IMR-90 (cell line): ENCODE measurements around the gene SCGB1C2. TPM values are rescaled to one million over a fixed set of nuclear protein-coding genes. Genes with fewer than 3 reads are reported as not detected.

Experiments used
- ATAC-seq: fragments of 200-7000 bp; cut with Tn5 transposase; 2 replicates; pipeline ENCODE4 v1.9.1; 2020; ENCODE audit warnings: low read depth, mild to moderate bottlenecking, moderate library complexity
- BruUV-seq: library from RNA; stranded (reverse); fragments of 400-500 nt; replicated peaks from 2 replicates; lab custom pipeline; 2021; lab: Mats Ljungman, UMichigan
- CTCF ChIA-PET: fragments of 300-600 bp; formaldehyde crosslinking; extraction: SDS; loops from one replicate; lab custom pipeline; 2021; ENCODE audit warnings: antibody characterized with exemption; lab: Yijun Ruan, JAX
- POLR2A ChIA-PET: fragments of 300-600 bp; sonication (Branson Sonifier 250); formaldehyde crosslinking; loops from one replicate; lab custom pipeline; 2022; ENCODE audit warnings: antibody characterized with exemption; ENCODE audit not compliant: unreplicated experiment; lab: Charles Lee
- DNase-seq: peaks from one replicate; pipeline ENCODE4 v3.0.0; 2013
- H2AFZ ChIP-seq: replicated peaks from 2 replicates; pipeline ENCODE3; 2013; ENCODE audit warnings: low read length, mild to moderate bottlenecking; ENCODE audit not compliant: poor library complexity
- H2AK5ac ChIP-seq: 2 replicates; pipeline ENCODE4 v1.6.1; 2013; ENCODE audit warnings: low read depth, low read length, inconsistent platforms
- H2AK9ac ChIP-seq: replicated peaks from 2 replicates; pipeline ENCODE3; 2013; ENCODE audit warnings: mild to moderate bottlenecking, low read depth, low read length, moderate library complexity; ENCODE audit not compliant: poor library complexity
- H2BK120ac ChIP-seq: 2 replicates; pipeline ENCODE4 v1.6.1; 2013; ENCODE audit warnings: low read depth, low read length, inconsistent platforms
- H2BK15ac ChIP-seq: 3 replicates; pipeline ENCODE4 v1.6.1; 2013; ENCODE audit warnings: low read depth, low read length, inconsistent platforms
- H2BK20ac ChIP-seq: 2 replicates; pipeline ENCODE4 v1.6.1; 2013; ENCODE audit warnings: low read depth, mild to moderate bottlenecking, inconsistent platforms, low read length, moderate library complexity
- H2BK5ac ChIP-seq: 2 replicates; pipeline ENCODE4 v1.6.1; 2013; ENCODE audit warnings: mild to moderate bottlenecking, low read depth, low read length, inconsistent platforms; ENCODE audit not compliant: poor library complexity, severe bottlenecking
- H3K14ac ChIP-seq: replicated peaks from 2 replicates; pipeline ENCODE4 v1.6.1; 2013; ENCODE audit warnings: low read depth, low read length, inconsistent platforms
- H3K18ac ChIP-seq: 2 replicates; pipeline ENCODE4 v1.6.1; 2013; ENCODE audit warnings: low read depth, low read length, control low read depth
- H3K23ac ChIP-seq: 2 replicates; pipeline ENCODE4 v1.6.1; 2013; ENCODE audit warnings: low read depth, low read length, inconsistent platforms
- H3K27ac ChIP-seq: 2 replicates; pipeline ENCODE4 v1.5.1; 2013; ENCODE audit warnings: mild to moderate bottlenecking, control low read depth, low read length; ENCODE audit not compliant: insufficient read depth
- H3K27me3 ChIP-seq: 2 replicates; pipeline ENCODE4 v1.6.1; 2013; ENCODE audit warnings: low read length; ENCODE audit not compliant: control insufficient read depth, insufficient read depth
- H3K36me3 ChIP-seq: 2 replicates; pipeline ENCODE4 v1.6.1; 2013; ENCODE audit warnings: low read length, mixed read lengths; ENCODE audit not compliant: control insufficient read depth, insufficient read depth
- H3K4ac ChIP-seq: 2 replicates; pipeline ENCODE4 v1.6.1; 2013; ENCODE audit warnings: low read depth, low read length, inconsistent platforms
- H3K4me1 ChIP-seq: 2 replicates; pipeline ENCODE4 v1.6.1; 2013; ENCODE audit warnings: low read length, mixed read lengths; ENCODE audit not compliant: control insufficient read depth, insufficient read depth
- H3K4me2 ChIP-seq: 2 replicates; pipeline ENCODE4 v1.6.1; 2013; ENCODE audit warnings: low read depth, mild to moderate bottlenecking, control low read depth, low read length, moderate library complexity
- H3K4me3 ChIP-seq: 2 replicates; pipeline ENCODE4 v1.5.1; 2013; ENCODE audit warnings: low read depth, mild to moderate bottlenecking, control low read depth, low read length, moderate library complexity; ENCODE audit not compliant: insufficient read depth
- H3K56ac ChIP-seq: 2 replicates; pipeline ENCODE4 v1.6.1; 2013; ENCODE audit warnings: low read length, inconsistent platforms; ENCODE audit not compliant: insufficient read depth; ENCODE audit errors: extremely low read depth
- H3K79me1 ChIP-seq, 2 experiments: 2 replicates each; pipeline ENCODE4 v1.6.1; 2013; ENCODE audit warnings: low read length in 2 of 2, inconsistent platforms in 1 of 2, low read depth in 1 of 2
- H3K9ac ChIP-seq: 2 replicates; pipeline ENCODE4 v1.6.1; 2013; ENCODE audit warnings: low read depth, low read length, control low read depth
- H3K9me1 ChIP-seq: 2 replicates; pipeline ENCODE4 v1.6.1; 2013; ENCODE audit warnings: low read length, inconsistent platforms; ENCODE audit not compliant: insufficient read depth
- H3K9me3 ChIP-seq: 2 replicates; pipeline ENCODE4 v1.6.1; 2013; ENCODE audit warnings: low read length; ENCODE audit not compliant: control insufficient read depth, insufficient read depth
- H4K20me1 ChIP-seq: 2 replicates; pipeline ENCODE4 v1.6.1; 2013; ENCODE audit warnings: low read length, inconsistent platforms; ENCODE audit not compliant: insufficient read depth
- H4K5ac ChIP-seq: 2 replicates; pipeline ENCODE4 v1.6.1; 2013; ENCODE audit warnings: mild to moderate bottlenecking, low read depth, low read length, control low read depth
- H4K8ac ChIP-seq, 2 experiments: 2 replicates each; pipeline ENCODE4 v1.6.1; 2013; ENCODE audit warnings: low read depth in 2 of 2, low read length in 2 of 2, control low read depth in 1 of 2, inconsistent platforms in 1 of 2
- H4K91ac ChIP-seq: 2 replicates; pipeline ENCODE4 v1.6.1; 2013; ENCODE audit warnings: low read depth, low read length, inconsistent platforms; ENCODE audit not compliant: insufficient read depth
- BHLHE40 ChIP-seq: fragments of 150-350 bp; IDR thresholded peaks from 2 replicates; pipeline ENCODE4 v1.6.1; 2016; ENCODE audit warnings: mild to moderate bottlenecking, low read depth, low read length
- CEBPB ChIP-seq: IDR thresholded peaks from 2 replicates; pipeline ENCODE4 v1.6.1; 2012; ENCODE audit warnings: low read depth, low read length, improper control_type of control experiment
- CTCF ChIP-seq: conservative IDR thresholded peaks from 2 replicates; pipeline ENCODE4 v1.5.1; 2012; ENCODE audit warnings: mild to moderate bottlenecking, low read depth, low read length, improper control_type of control experiment
- ELK1 ChIP-seq: fragments of 150-350 bp; IDR thresholded peaks from 2 replicates; pipeline ENCODE4 v1.6.1; 2016; ENCODE audit warnings: low read depth, mild to moderate bottlenecking, low read length, moderate library complexity, borderline replicate concordance
- FOS ChIP-seq: fragments of 150-350 bp; IDR thresholded peaks from 2 replicates; pipeline ENCODE4 v1.6.1; 2016; ENCODE audit warnings: low read depth, low read length
- MAFK ChIP-seq: IDR thresholded peaks from 2 replicates; pipeline ENCODE4 v1.6.1; 2012; ENCODE audit warnings: low read depth, low read length, improper control_type of control experiment
- MXI1 ChIP-seq: IDR thresholded peaks from 2 replicates; pipeline ENCODE4 v1.6.1; 2012; ENCODE audit warnings: low read depth, mild to moderate bottlenecking, low read length, moderate library complexity, borderline replicate concordance
- NFE2L2 ChIP-seq: fragments of 150-350 bp; IDR thresholded peaks from 2 replicates; pipeline ENCODE4 v1.6.1; 2016; ENCODE audit warnings: low read depth, mild to moderate bottlenecking, low read length
- POLR2A ChIP-seq: IDR thresholded peaks from 2 replicates; pipeline ENCODE4 v1.6.1; 2012; ENCODE audit warnings: mild to moderate bottlenecking, low read depth, low read length
- RAD21 ChIP-seq: IDR thresholded peaks from 2 replicates; pipeline ENCODE4 v1.6.1; 2012; ENCODE audit warnings: low read length, improper control_type of control experiment
- RCOR1 ChIP-seq: IDR thresholded peaks from 2 replicates; pipeline ENCODE4 v1.6.1; 2012; ENCODE audit warnings: mild to moderate bottlenecking, low read length, improper control_type of control experiment; ENCODE audit not compliant: insufficient replicate concordance
- RFX5 ChIP-seq: IDR thresholded peaks from 2 replicates; pipeline ENCODE4 v1.8.0; 2012; ENCODE audit warnings: low read depth, mild to moderate bottlenecking, low read length, moderate library complexity
- USF2 ChIP-seq: fragments of 150-350 bp; IDR thresholded peaks from 2 replicates; pipeline ENCODE4 v1.6.1; 2017; ENCODE audit warnings: mild to moderate bottlenecking, antibody characterized with exemption, low read length, low read depth
- WGBS, 2 experiments: methylation state at CpG; one replicate each; pipeline versions ENCODE4 v1.1.5 to v1.1.7; 2013; ENCODE audit warnings: missing lambda C conversion rate in 2 of 2; ENCODE audit not compliant: insufficient read length in 1 of 2; ENCODE audit errors: extremely low coverage in 2 of 2; 5-methylcytosine and 5-hydroxymethylcytosine counted together
- dilution Hi-C: fragments of 300-500 bp; cut with HindIII; formaldehyde crosslinking; loops from one replicate; pipeline ENCODE4 v1.14.3; 2018; ENCODE audit warnings: low sequenced_read_pairs; ENCODE audit not compliant: unreplicated experiment
- in situ Hi-C: fragments of 300-500 bp; cut with MboI; formaldehyde crosslinking; loops from 3 replicates; pipeline ENCODE4 v1.14.3; 2019; ENCODE audit warnings: low sequenced_read_pairs, inconsistent platforms, mixed read lengths
- intact Hi-C: fragments of 100-400 bp; cut with micrococcal nuclease; formaldehyde crosslinking; loops from 2 replicates; pipeline ENCODE4 v1.10.0; 2022
- polyA plus RNA-seq, 3 experiments: library from polyadenylated mRNA; depleted of rRNA; stranded (reverse); fragments of >200 nt; gene quantifications; 2 replicates each; pipeline ENCODE4 v1.2.3, GENCODE V29; 2012; ENCODE audit warnings: low replicate concordance in 1 of 3
- total RNA-seq: library from RNA; depleted of rRNA; stranded (reverse); fragments of >200 nt; gene quantifications from 2 replicates; pipeline ENCODE4 v1.2.3, GENCODE V29; 2012

Gene SCGB1C2
- total and polyA plus RNA-seq, 2 of the 4 experiments (the other 2 are of a cell fraction) = not detected

GRCh38 chr17:179066-179432 is 41.7 kb downstream of the SCGB1C2 start:
- no peak overlapping the region for H3K27ac ChIP-seq
- dilution Hi-C loops (no loop called here), intact Hi-C loops (no loop called here), in situ Hi-C loops (no loop called here)
- no peaks in the 10 kb centered on the region for H3K4me1 ChIP-seq
- no peak overlapping the region for H2BK15ac ChIP-seq
- DNase-seq (no peak), ATAC-seq (no peak)
- no peak overlapping the region for H3K4ac ChIP-seq
- H2AK9ac ChIP-seq = no peak overlapping the region
- H3K23ac ChIP-seq = no peak overlapping the region
- no peak overlapping the region for H2AFZ ChIP-seq
- no peak overlapping the region for H3K18ac ChIP-seq
- no peaks in the 10 kb centered on the region for H3K9me1 ChIP-seq
- no peak overlapping the region for H3K14ac ChIP-seq
- no peak overlapping the region for H4K8ac ChIP-seq
- no peak overlapping the region for H3K9ac ChIP-seq
- H4K91ac ChIP-seq = no peak overlapping the region
- no peak overlapping the region for H4K5ac ChIP-seq
- POLR2A ChIA-PET = no interaction called here
- CTCF ChIA-PET = no interaction called here
- no peak overlapping the region for H3K4me3 ChIP-seq
- 80% methylated on average over 1 of the region's 5 CpGs; no CpG with 5 or more reads in 1 of the 2 experiments for WGBS, 2 experiments
- no peak overlapping the region for H2AK5ac ChIP-seq
- no TSS peak for BruUV-seq
- H2BK20ac ChIP-seq = no peak overlapping the region
- no peak for TF ChIP-seq BHLHE40
- no peak for TF ChIP-seq RAD21
- no peak for TF ChIP-seq NFE2L2
- TF ChIP-seq RFX5 = no peak
- no peak for TF ChIP-seq CEBPB
- TF ChIP-seq ELK1 = no peak
- no peak for TF ChIP-seq MXI1
- TF ChIP-seq USF2 = no peak
- TF ChIP-seq RCOR1 = no peak
- TF ChIP-seq CTCF = no peak
- no peak for TF ChIP-seq POLR2A
- no peak for TF ChIP-seq MAFK
- TF ChIP-seq FOS = no peak
- H2BK120ac ChIP-seq = no peak overlapping the region
- H3K79me1 ChIP-seq = no peaks in the 10 kb centered on the region
- H3K27me3 ChIP-seq = peaks cover 68% of the 10 kb centered on the region
- no peaks in the 10 kb centered on the region for H3K36me3 ChIP-seq
- no peaks in the 10 kb centered on the region for H4K20me1 ChIP-seq
- no peaks in the 10 kb centered on the region for H3K9me3 ChIP-seq
- no peak overlapping the region for H3K56ac ChIP-seq
- no peak overlapping the region for H3K4me2 ChIP-seq
- H2BK5ac ChIP-seq = no peak overlapping the region
